IPS-18c (cell line): ENCODE measurements around the gene CAPN14.

ENCODE experiments used
- H3K4me3 ChIP-seq: 2 replicates; pipeline ENCODE4 v1.7.0; 2013; ENCODE audit warnings: low read depth, mild to moderate bottlenecking, low read length, moderate library complexity; ENCODE audit not compliant: insufficient read depth
- H3K9me3 ChIP-seq: one replicate; pipeline ENCODE4 v1.6.1; 2013; ENCODE audit warnings: mild to moderate bottlenecking, low read length, moderate library complexity; ENCODE audit not compliant: control insufficient read depth, insufficient read depth

Gene CAPN14

GRCh38 chr2:31213601-31214443 lies 3.5 kb downstream of the CAPN14 start:
- Histone ChIP-seq H3K4me3 (no peak overlapping the region), H3K9me3 (no peaks in the 10 kb centered on the region)

- H3K4me3 ChIP-seq: no peak overlapping the region
- no peaks in the 10 kb centered on the region for H3K9me3 ChIP-seq
Observed at GRCh38 chr2:31212659-31213600, 4.4 kb downstream of the CAPN14 start.

DNA sequence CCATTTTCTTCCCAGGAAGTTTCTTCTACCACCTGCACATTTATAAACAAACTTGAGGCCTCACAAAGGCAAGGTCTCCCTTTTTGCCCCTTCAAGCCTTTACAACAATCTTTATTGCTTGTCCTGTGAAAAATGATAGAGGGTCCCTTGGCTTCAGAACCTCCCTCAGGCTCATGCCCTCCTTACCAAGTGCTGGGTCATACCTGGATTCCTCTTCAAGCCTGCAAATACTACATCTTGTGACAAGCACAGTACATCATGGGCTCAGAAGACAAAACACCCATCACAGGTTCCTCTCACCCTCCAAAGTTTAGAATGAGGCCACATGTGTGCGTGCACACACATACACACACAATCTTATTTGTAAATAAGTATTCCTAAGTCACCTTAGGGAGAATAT lies 9.1 kb downstream of the CAPN14 start:
- no peak overlapping the region for H3K4me3 ChIP-seq
- H3K9me3 ChIP-seq: no peaks in the 10 kb centered on the region

DNA sequence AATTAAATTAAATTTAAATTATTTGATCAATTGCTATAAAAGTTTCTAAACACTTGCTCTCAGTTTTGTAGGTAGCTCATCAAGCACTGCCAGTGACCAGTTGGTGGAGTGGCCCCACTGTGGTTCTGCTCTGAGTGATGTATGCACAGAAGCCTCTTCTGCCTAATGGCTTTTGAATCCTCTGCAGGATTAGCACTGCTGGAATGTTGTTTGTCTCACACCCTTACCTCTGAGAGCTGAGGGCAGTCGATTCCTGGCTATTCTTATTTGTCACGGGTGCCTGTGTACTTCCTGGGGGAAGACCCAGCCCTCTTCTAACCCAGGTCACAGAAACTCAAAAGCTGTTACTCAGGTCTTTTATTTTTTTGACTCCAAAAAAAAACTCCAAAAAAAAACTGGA lies 9.5 kb downstream of the CAPN14 start:
- no peaks in the 10 kb centered on the region for H3K9me3 ChIP-seq
- no peak overlapping the region for H3K4me3 ChIP-seq

- no peaks in the 10 kb centered on the region for H3K9me3 ChIP-seq
- no peak overlapping the region for H3K4me3 ChIP-seq
Observed at GRCh38 chr2:31205613-31206012, 11.7 kb downstream of the CAPN14 start.

DNA sequence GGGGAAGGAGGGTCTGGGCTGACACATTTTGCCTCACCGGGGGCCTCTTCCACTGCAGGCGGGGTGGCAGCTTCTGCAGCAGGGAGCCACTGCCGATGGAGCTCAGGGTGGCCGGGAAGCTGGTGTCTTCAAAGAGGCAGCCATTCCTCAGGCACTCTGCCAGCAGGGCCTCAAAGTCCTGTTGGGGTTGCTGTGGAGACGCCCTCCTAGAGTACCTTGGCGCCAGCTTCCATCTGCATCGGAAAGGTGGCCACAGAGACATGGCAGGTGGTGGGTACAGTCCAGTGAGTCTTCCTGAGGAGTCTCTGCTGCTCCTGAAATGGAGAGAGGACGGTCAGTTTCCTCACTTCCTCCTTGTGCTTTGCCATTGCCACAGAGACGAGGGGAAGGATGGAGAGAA lies 12.1 kb downstream of the CAPN14 start:
- Histone ChIP-seq H3K4me3 (no peak overlapping the region), H3K9me3 (no peaks in the 10 kb centered on the region)

GRCh38 chr2:31204783-31205182 lies 12.5 kb downstream of the CAPN14 start:
- no peak overlapping the region for H3K4me3 ChIP-seq
- no peaks in the 10 kb centered on the region for H3K9me3 ChIP-seq

DNA sequence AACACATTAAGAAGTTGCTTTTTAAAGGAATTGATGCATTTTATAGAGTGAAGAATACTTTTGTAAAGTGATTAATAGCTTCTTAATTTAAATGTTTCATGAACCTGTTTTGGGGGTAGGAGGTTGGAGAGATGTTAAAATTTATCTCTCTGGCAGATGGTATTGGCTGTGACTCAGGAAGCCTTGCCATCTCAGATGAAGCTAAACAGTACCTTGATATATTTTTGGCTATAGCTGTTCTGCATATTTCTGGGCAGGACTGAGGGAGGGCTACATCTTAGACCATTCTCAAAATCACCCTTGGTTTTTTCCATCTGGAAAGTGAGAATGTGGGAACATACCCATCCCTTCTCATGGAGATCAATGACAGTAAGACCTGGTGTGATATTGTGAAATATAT lies 13.4 kb downstream of the CAPN14 start:
- no peak overlapping the region for H3K4me3 ChIP-seq
- no peaks in the 10 kb centered on the region for H3K9me3 ChIP-seq

- Histone ChIP-seq H3K9me3 (no peaks in the 10 kb centered on the region), H3K4me3 (no peak overlapping the region)
Observed at GRCh38 chr2:31202833-31203232, 14.5 kb downstream of the CAPN14 start.

DNA sequence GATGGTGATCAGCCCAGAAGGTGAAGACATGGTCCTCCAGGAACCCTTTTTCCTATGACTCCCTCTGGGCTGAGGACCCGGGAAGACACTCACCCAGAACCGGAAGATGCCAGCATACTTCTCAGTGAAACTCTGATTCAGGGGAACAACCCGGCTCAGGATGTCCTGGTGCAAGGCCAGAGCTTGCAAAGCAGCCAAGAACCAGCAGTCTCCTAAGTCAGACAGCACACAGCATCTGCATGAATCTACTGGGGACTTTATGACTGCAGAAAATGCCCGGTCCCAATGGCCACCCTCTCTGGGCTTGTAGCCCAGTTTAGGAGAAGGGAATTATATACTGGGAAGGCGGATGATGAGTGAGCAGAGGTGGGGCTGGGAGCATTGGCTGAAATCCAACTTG lies 15.3 kb downstream of the CAPN14 start:
- Histone ChIP-seq H3K9me3 (no peaks in the 10 kb centered on the region), H3K4me3 (no peak overlapping the region)

DNA sequence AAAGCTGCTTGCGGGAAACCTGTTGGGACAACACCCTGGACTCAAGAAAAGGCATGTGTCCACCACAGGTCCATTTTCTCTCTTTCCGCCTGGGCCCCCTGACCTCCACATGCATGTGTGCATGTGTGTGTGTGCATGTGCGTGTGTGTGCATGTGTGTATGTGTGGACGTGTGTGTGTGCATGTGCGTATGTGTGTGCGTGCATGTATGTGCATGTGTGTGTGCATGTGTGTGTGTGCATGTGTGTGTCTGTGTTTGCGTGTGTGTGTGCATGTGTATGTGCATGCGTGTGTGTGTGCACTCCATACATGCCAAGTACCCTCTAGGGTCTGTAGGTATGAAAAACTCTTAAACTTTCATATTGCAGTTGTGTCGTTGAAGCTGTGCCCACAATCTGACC lies 16.3 kb downstream of the CAPN14 start:
- no peaks in the 10 kb centered on the region for H3K9me3 ChIP-seq
- no peak overlapping the region for H3K4me3 ChIP-seq

- Histone ChIP-seq H3K9me3 (no peaks in the 10 kb centered on the region), H3K4me3 (no peak overlapping the region)
Observed at GRCh38 chr2:31199206-31199605, 18.1 kb downstream of the CAPN14 start.

DNA sequence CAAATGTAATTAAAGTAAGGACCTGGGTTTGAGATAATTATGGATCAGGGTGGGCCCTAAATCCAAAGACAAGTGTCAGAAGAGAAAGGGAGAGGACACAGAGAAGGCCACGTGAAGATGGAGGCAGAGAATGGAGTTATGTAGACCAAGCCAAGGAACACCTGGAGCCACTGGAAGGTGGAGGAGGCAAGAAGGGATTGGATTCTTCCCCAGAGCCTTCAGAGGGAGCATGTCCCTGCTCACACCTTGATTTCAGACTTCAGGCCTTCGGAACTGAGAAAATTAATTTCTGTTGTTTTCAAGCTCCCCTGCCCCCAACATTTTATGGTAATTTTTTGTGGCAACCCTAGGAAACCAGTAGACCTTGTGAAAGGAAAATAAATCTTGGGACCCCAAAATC lies 19.6 kb downstream of the CAPN14 start:
- H3K9me3 ChIP-seq: no peaks in the 10 kb centered on the region
- no peak overlapping the region for H3K4me3 ChIP-seq

GRCh38 chr2:31197166-31197565 lies 20.1 kb downstream of the CAPN14 start:
- Histone ChIP-seq H3K4me3 (no peak overlapping the region), H3K9me3 (no peaks in the 10 kb centered on the region)

GRCh38 chr2:31196622-31197021 lies 20.7 kb downstream of the CAPN14 start:
- no peaks in the 10 kb centered on the region for H3K9me3 ChIP-seq
- H3K4me3 ChIP-seq: no peak overlapping the region

- no peaks in the 10 kb centered on the region for H3K9me3 ChIP-seq
- H3K4me3 ChIP-seq: no peak overlapping the region
Observed at GRCh38 chr2:31193806-31194205, 23.5 kb downstream of the CAPN14 start.

DNA sequence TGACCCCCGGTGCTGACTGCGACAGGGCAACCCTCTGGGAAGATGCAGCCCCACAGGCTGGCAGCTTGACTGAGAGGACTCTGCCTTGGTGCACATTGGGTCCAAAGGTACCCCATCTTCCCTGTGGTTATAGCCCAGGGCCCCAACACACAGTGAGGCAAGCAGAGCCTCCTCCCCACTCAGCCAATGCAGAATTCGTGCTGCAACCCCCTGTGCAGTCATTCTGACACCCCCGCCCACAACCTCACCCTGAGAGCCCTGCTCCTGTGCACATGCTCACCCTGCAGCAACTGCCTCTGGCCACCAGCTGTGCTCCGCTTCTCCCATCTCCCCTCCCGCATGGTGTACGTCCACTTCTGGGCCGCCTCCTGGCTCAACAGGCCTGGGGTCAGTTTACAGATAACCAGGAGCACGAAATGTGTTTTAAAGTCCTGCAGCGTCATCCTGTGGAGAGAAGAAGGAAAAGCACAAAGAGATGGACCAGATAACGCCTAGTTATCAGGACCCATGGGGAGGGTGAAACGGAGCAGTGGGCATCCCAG lies 24.4 kb downstream of the CAPN14 start:
- no peak overlapping the region for H3K4me3 ChIP-seq
- no peaks in the 10 kb centered on the region for H3K9me3 ChIP-seq

DNA sequence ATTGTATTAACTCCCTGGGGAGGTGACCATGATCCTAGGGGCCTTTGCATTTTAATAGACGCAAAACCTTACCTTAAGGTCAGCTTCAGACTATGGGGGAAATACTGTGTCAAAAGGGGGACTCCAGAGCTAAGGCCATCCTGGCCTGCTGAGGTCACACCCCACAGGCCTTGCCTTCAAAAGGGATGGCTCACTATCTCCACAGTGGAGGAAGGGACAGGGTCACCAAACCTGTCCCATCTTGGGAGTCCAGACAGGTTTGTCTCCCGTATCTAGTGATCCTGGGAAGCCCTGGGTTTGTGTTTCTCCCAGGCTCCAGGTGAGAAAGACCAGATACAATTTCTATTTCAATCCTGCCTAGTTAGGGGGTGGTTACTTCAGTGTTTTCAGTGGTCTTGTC lies 24.9 kb downstream of the CAPN14 start:
- Histone ChIP-seq H3K9me3 (no peaks in the 10 kb centered on the region), H3K4me3 (no peak overlapping the region)
